Thoracic aorta (tissue), 2 donors: ENCODE measurements around the gene DLL1. TPM values are rescaled to one million over a fixed set of nuclear protein-coding genes. Genes with fewer than 3 reads are reported as not detected.

Experiments used
- ATAC-seq: fragments of 150-250 bp; one replicate; pipeline ENCODE4 v1.8.0; 2017; ENCODE audit warnings: low read depth; ENCODE audit not compliant: insufficient number of reproducible peaks, low FRiP score
- DNase-seq: peaks from one replicate; pipeline ENCODE4 v3.0.0-alpha.2; 2020; ENCODE audit warnings: low spot score
- H3K27ac ChIP-seq, 2 donors: fragments of 200-600 bp; sonication (generic); 1 replicate in 1 of 2; 2 replicates in 1 of 2; pipeline ENCODE4 v1.5.1; 2016; ENCODE audit warnings: mild to moderate bottlenecking in 2 of 2, moderate library complexity in 2 of 2
- H3K27me3 ChIP-seq: fragments of 200-600 bp; sonication (generic); replicated peaks from 2 replicates; pipeline ENCODE4 v1.6.0; 2016; ENCODE audit warnings: mild to moderate bottlenecking; ENCODE audit not compliant: insufficient read depth
- H3K36me3 ChIP-seq: fragments of 200-600 bp; sonication (generic); one replicate; pipeline ENCODE4 v1.5.1; 2016
- H3K4me1 ChIP-seq, 2 donors: fragments of 200-600 bp; sonication (generic); 1 replicate in 1 of 2; 2 replicates in 1 of 2; pipeline versions ENCODE4 v1.5.1 to v1.6.0; 2016; ENCODE audit warnings: low read depth in 2 of 2, mild to moderate bottlenecking in 1 of 2; ENCODE audit not compliant: control insufficient read depth in 1 of 2
- H3K4me3 ChIP-seq: fragments of 200-600 bp; sonication (generic); 2 replicates; pipeline ENCODE4 v1.5.1; 2016; ENCODE audit warnings: mild to moderate bottlenecking
- H3K9me3 ChIP-seq: fragments of 200-600 bp; sonication (generic); 2 replicates; pipeline ENCODE4 v1.5.1; 2016
- CTCF ChIP-seq: fragments of 200-600 bp; sonication (generic); IDR thresholded peaks from one replicate; pipeline ENCODE4 v1.5.1; 2019; ENCODE audit warnings: antibody characterized with exemption
- total RNA-seq, 2 donors: library from RNA; depleted of rRNA; stranded (reverse); fragments of >200 nt; gene quantifications; one replicate each; pipeline versions ENCODE4 v1.1.0 to v1.2.3, GENCODE V29; 2016

Gene DLL1
- total RNA-seq, 2 donors from 2014 or later, result 6.1 to 12.6 TPM

GRCh38 chr6:170247178-170247701 lies 43.6 kb downstream of the DLL1 start:
- Histone ChIP-seq H3K4me3 (no peak overlapping the region), H3K9me3 (no peaks in the 10 kb centered on the region), H3K27ac (no peak overlapping the region), H3K4me1 (no peaks in the 10 kb centered on the region), H3K27me3 (no peaks in the 10 kb centered on the region), H3K36me3 (no peaks in the 10 kb centered on the region)
- no peak for ATAC-seq
- TF ChIP-seq CTCF, result no peak
- DNase-seq, result no peak

DNA sequence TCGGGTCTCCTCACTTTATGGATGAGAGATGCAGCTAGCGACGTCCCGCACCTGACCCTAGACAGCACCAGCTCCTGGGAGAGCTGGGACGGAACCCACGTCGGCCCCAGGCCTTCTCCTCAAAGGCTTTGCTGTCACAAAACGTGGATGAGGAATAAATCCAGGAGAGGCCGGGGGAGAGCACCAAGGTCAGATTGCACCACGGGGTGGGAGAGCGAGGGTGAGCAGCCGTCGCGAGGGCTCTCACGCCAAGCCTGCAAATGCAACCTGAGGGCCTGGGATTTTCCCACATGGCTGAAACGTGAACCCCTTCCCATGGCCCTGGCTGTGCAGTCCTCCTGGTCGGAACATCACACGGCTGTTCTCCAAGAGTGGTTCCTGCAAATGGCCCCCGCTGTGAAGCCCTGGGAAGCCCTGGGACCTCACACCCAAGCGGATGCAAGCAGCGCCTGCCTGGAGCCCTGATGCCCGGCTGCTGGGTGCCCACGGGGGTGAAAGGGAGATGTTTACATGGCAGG lies 45.3 kb downstream of the DLL1 start:
- no peak overlapping the region for H3K27ac ChIP-seq
- no peaks in the 10 kb centered on the region for H3K36me3 ChIP-seq
- H3K4me1 ChIP-seq, result no peaks in the 10 kb centered on the region
- no peak overlapping the region for H3K4me3 ChIP-seq
- TF ChIP-seq CTCF, result no peak
- no peaks in the 10 kb centered on the region for H3K27me3 ChIP-seq
- ATAC-seq (no peak), DNase-seq (no peak)
- no peaks in the 10 kb centered on the region for H3K9me3 ChIP-seq

- Histone ChIP-seq H3K27me3 (no peaks in the 10 kb centered on the region), H3K27ac (no peak overlapping the region), H3K4me1 (no peaks in the 10 kb centered on the region), H3K9me3 (no peaks in the 10 kb centered on the region), H3K36me3 (no peaks in the 10 kb centered on the region), H3K4me3 (no peak overlapping the region)
- TF ChIP-seq CTCF, result no peak
- ATAC-seq (no peak), DNase-seq (no peak)
Measured at GRCh38 chr6:170244721-170245474, 46.0 kb downstream of the DLL1 start.

DNA sequence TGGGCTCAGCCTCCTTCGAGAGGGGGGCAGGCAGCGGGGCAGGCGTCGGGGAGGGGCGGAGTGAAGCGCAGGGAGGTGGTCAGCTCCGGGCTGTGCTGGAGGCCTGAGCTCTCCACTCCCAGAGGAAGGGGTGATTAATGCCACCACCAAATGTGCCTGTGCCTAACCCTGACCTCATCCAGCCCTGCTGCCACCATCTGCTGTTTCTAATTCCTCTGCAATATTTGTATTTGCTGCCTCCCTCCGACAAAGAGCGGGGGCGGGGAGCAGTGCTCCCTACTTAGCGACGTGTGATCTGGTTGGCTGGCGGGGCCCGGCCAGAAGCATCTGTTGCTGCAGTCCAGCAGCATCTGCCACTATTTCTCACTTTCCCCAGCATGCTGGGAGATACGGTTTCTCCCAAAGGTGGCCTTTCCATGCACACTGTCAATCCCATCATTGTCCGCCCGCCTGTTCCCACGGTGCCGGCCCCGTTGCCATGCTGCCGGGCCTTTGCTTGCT lies 47.0 kb downstream of the DLL1 start:
- DNase-seq (no peak), ATAC-seq (no peak)
- Histone ChIP-seq H3K27ac (no peak overlapping the region), H3K36me3 (no peaks in the 10 kb centered on the region), H3K27me3 (no peaks in the 10 kb centered on the region), H3K9me3 (no peaks in the 10 kb centered on the region), H3K4me1 (no peaks in the 10 kb centered on the region), H3K4me3 (no peak overlapping the region)
- TF ChIP-seq CTCF, result no peak

GRCh38 chr6:170243386-170243785 lies 47.5 kb downstream of the DLL1 start:
- ATAC-seq (no peak), DNase-seq (no peak)

More at GRCh38 chr6:170243386-170243785, 47.5 kb downstream of the DLL1 start:
- TF ChIP-seq CTCF, result no peak
- Histone ChIP-seq H3K36me3 (no peaks in the 10 kb centered on the region), H3K9me3 (no peaks in the 10 kb centered on the region), H3K27ac (no peak overlapping the region), H3K4me3 (no peak overlapping the region), H3K27me3 (no peaks in the 10 kb centered on the region), H3K4me1 (no peaks in the 10 kb centered on the region)
